Activated naive CD4-positive, alpha-beta T cell treated with anti-CD3 and anti-CD28 coated beads, Interleukin-2, amount 50 U/mL, for 72 hours (primary cell): Measurements from ENCODE around the gene STXBP5. TPM values are rescaled to one million over a fixed set of nuclear protein-coding genes. Genes with fewer than 3 reads are reported as not detected.

ENCODE experiments used
- ATAC-seq, 2 donors: fragments of 150-1000 bp; cut with Tn5 transposase; 2 replicates each; pipeline ENCODE4 v1.10.0; 2021; ENCODE audit warnings: mild to moderate bottlenecking in 2 of 2, moderate library complexity in 2 of 2
- DNase-seq, 2 donors: peaks; one replicate each; pipeline ENCODE4 v3.0.0; 2021 to 2022; ENCODE audit warnings: low spot score in 2 of 2
- H3K27ac Mint-ChIP-seq, 2 donors: one replicate each; pipeline ENCODE4 v1.8.0; 2022; ENCODE audit warnings: mild to moderate bottlenecking in 2 of 2, mixed read lengths in 2 of 2
- H3K36me3 Mint-ChIP-seq, 2 donors: one replicate each; pipeline ENCODE4 v1.8.0; 2022; ENCODE audit warnings: mixed read lengths in 2 of 2
- H3K9me3 Mint-ChIP-seq, 2 donors: one replicate each; pipeline ENCODE4 v1.8.0; 2022; ENCODE audit warnings: mixed read lengths in 2 of 2
- total RNA-seq, 2 donors: library from RNA; stranded (reverse); gene quantifications; one replicate each; pipeline ENCODE4 v1.2.3, GENCODE V29; 2022

STXBP5 gene
- total RNA-seq, 2 donors from 2014 or later, result 5.7 to 17.7 TPM

DNA sequence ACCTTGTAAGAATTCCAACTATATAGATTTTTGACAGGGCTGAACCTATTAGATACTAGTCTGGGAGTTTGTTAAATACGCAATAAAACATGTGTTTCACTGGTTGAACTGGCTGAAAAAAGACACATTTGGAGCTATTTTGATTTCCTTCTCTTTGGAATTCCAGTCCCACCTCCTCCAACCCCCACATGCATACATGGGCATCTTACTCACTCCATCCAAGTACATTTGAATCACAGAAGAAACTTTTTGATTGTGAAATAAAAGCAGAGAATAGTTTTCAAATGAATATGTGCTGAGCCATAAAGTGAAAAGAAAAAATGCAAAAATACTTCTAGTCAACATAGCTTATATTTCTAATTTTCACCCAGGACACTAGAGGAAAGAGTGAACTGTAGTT lies 33.9 kb upstream of the STXBP5 start:
- H3K9me3 Mint-ChIP-seq, result peaks cover 0 to 4% of the 10 kb centered on the region in 2 donors
- no peak overlapping the region for H3K27ac Mint-ChIP-seq
- peaks cover 0 to 5% of the 10 kb centered on the region in 2 donors for H3K36me3 Mint-ChIP-seq
- DNase-seq (no peak), ATAC-seq (no peak)

- DNase-seq (no peak), ATAC-seq (no peak)
- no peak overlapping the region for H3K27ac Mint-ChIP-seq
- H3K36me3 Mint-ChIP-seq, result no peaks in the 10 kb centered on the region
- no peaks in the 10 kb centered on the region for H3K9me3 Mint-ChIP-seq
These were observed 31.1 kb upstream of the STXBP5 start for GRCh38 chr6:147173140-147173539.

DNA sequence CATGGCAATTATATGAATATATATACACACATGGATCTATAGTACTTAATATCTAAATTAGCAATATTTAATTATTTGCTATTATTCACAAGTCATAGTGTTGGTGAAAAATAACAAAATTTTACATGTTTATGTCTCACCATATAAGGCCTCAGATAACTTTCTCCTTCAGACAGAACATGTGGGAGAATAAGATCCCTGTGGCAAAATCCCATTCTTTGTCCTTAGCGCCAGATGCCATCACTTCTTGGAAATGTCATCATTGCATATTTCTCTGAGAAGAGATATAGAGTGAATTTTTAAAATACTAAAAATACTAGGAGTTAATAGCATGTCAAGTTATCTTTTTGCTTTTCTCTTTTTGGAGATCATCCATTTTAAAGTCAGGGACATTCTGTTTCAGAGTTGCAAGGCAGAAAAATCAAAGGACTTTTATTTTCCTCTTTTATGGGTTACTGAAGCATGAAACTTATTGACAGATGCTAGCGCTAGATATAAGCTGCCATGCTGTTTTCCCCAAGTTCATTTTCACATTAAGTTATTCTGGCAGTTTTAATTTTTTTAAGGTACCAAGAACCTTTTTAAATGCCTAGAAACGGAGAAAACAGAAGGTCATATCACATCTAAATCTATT lies 30.4 kb upstream of the STXBP5 start:
- DNase-seq, result no peak
- ATAC-seq, result no peak
- Mint-ChIP-seq H3K27ac (no peak overlapping the region), H3K36me3 (no peaks in the 10 kb centered on the region), H3K9me3 (no peaks in the 10 kb centered on the region)

DNA sequence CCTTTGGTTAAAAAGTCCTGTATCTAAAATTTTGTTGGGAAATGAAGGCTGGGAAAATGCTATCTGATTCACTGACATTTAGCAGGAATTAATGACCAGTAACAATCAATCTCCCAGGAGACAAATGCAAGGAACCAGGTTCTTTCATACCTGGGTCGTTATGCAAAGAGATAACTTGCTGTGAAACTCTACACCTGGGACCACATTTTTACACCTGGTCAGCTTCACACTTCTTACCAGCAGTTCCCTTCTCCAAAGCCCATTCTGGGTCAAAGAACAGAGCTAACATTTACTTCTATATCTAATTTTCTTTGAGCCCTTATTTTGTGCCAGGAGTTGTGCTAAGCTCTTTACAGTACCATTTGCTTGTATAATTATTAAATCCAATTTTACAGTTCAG lies 27.4 kb upstream of the STXBP5 start:
- no peak for DNase-seq
- Mint-ChIP-seq H3K36me3 (no peaks in the 10 kb centered on the region), H3K9me3 (no peaks in the 10 kb centered on the region), H3K27ac (no peak overlapping the region)
- ATAC-seq, result no peak

DNA sequence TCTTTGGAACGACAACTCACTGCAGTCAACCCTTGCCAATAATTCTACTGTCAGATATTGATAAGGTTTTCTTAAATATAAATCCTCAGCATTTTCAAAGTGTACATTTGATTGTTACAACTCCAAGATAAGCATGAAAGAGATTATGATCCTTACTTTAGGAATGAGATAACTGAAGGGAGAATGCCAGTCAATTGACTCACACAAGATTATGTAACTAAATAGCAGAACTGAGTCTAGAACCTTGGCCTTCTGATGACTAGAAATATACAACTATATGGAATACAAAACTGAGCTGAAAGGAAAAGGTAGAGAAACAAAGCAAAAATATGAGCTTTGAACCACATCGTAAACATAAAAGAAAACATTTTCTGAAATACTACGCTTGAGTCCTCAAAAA lies 26.9 kb upstream of the STXBP5 start:
- H3K27ac Mint-ChIP-seq, result no peak overlapping the region
- H3K9me3 Mint-ChIP-seq, result no peaks in the 10 kb centered on the region
- H3K36me3 Mint-ChIP-seq, result no peaks in the 10 kb centered on the region
- DNase-seq (no peak), ATAC-seq (no peak)

- no peak for ATAC-seq
- Mint-ChIP-seq H3K36me3 (no peaks in the 10 kb centered on the region), H3K9me3 (no peaks in the 10 kb centered on the region), H3K27ac (no peak overlapping the region)
- DNase-seq, result no peak
These were observed 25.9 kb upstream of the STXBP5 start for GRCh38 chr6:147178355-147178754.

DNA sequence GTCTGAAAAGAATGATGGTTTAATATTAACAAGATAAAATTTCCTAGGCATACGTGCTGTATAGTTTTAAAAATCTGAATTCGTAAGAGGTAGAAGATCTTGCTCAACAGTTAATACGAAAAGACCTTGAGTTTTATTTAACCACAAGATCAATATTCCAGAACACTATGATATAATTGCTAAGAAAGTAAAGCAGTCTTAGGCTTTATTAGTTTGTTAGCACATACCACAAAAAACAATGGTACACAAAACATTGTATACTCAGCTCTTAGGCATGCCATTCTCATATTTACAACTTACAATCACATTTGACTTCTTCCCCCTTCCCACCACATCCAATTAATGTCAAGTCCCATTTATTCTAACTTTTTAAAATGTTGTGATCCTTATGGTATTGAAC lies 24.4 kb upstream of the STXBP5 start:
- no peak for DNase-seq
- Mint-ChIP-seq H3K9me3 (no peaks in the 10 kb centered on the region), H3K36me3 (no peaks in the 10 kb centered on the region), H3K27ac (no peak overlapping the region)
- no peak for ATAC-seq

DNA sequence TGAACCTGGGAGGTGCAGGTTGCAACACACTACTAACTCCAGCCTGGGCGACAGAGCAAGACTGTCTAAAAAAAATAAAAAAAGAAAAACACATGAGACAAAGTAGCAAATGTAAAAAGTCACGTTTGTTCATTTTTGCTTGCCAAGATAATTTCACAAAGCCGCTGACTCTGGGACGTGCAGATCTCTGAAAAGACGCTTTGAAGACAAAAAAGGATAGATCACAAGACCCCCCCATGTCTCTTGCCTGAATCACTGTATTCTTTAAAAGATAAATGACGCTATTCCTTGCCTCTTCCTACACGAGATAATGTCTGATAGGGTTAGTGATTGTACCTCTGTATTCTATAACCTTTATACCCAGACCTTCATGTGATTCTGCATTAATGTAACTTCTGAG lies 23.3 kb upstream of the STXBP5 start:
- DNase-seq (no peak), ATAC-seq (no peak)
- Mint-ChIP-seq H3K36me3 (peaks cover 8% of the 10 kb centered on the region in 2 donors), H3K27ac (no peak overlapping the region), H3K9me3 (peaks cover 0 to 4% of the 10 kb centered on the region in 2 donors)

DNA sequence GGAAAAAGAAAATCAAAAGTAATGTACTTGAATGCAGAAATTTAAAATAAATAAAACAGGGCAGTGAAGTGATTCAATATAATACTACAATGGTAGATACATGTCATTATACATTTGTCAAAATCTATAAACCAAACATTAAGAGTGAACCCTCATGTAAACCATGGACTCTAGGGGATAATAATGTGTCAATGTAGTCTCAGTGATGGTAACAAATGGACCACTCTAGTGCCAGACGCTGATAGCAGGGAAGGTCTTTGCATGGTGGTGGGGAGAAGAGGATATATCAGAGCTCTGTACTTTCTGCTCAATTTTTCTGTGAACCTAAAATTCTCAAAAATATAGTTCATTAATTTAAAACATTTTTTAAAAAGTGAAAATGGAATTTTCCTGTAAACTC lies 19.8 kb upstream of the STXBP5 start:
- Mint-ChIP-seq H3K36me3 (peaks cover 8 to 12% of the 10 kb centered on the region in 2 donors), H3K27ac (no peak overlapping the region), H3K9me3 (peaks cover 0 to 4% of the 10 kb centered on the region in 2 donors)
- ATAC-seq, result no peak
- DNase-seq, result no peak

DNA sequence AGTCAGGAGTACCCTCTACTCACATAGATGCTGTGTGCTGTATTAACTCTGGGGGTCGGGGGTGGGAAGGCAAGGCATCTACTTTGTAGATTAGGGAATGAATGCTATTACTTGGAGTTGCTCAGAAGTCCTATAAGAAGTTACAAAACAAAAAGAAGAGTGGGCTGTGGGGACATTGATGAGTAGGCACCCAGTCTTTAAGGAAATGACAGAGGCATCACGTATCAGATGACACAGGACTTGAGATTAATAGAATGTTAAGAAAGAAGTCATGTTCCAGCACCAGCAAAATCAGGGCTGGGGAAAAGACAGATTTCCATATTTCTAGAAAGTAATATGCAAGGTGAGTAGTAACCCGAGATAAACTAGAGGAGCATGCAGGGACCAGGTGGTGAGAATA lies 19.0 kb upstream of the STXBP5 start:
- no peak for DNase-seq
- H3K27ac Mint-ChIP-seq, result no peak overlapping the region
- peaks cover 0 to 4% of the 10 kb centered on the region in 2 donors for H3K9me3 Mint-ChIP-seq

GRCh38 chr6:147190556-147190955 lies 13.7 kb upstream of the STXBP5 start:
- Mint-ChIP-seq H3K36me3 (peaks cover 3 to 7% of the 10 kb centered on the region in 2 donors), H3K27ac (no peak overlapping the region), H3K9me3 (no peaks in the 10 kb centered on the region)
- DNase-seq (no peak), ATAC-seq (no peak)

More for the DNA sequence above, 19.0 kb upstream of the STXBP5 start:
- H3K36me3 Mint-ChIP-seq, result peaks cover 8 to 12% of the 10 kb centered on the region in 2 donors
- ATAC-seq, result no peak

GRCh38 chr6:147192278-147192911 lies 11.8 kb upstream of the STXBP5 start:
- ATAC-seq, result no peak
- no peaks in the 10 kb centered on the region for H3K9me3 Mint-ChIP-seq

DNA sequence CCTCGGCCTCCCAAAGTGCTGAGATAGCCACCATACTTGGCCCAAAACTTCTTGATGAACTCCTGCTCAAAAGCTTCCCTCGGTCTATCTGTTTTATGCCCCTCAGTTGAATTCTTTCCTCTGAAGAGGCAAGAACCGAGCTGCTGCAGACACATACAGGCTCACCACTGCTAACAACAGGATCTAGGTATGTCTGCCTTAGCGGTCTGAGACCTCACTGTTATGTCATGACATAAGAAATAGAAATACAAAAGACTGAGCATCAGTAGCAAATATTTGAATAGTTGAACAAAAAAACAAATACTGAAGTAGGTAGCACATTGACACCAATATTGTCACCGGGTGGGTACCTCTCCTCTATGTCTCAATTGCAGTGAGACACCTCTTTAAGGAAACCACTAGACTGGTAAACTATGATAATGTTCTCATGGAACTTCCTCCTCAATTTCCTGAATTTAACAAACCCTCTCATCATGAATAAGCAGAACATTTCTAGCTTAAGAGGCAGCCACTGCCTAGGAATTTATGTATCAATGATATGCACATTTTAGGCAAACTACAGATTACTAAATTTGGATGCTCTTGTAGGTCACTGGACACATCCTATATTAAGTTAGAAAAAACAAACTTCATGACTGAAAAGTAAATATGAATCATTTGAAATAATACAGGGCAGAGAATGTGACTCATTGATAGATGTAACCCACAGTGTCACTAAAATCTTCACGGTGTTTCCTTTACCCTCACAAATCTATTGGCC lies 9.4 kb upstream of the STXBP5 start:
- ATAC-seq, result peak; percentile 83 to 89

More at GRCh38 chr6:147192278-147192911, 11.8 kb upstream of the STXBP5 start:
- DNase-seq, result no peak
- peaks cover 3 to 7% of the 10 kb centered on the region in 2 donors for H3K36me3 Mint-ChIP-seq
- H3K27ac Mint-ChIP-seq, result no peak overlapping the region

DNA sequence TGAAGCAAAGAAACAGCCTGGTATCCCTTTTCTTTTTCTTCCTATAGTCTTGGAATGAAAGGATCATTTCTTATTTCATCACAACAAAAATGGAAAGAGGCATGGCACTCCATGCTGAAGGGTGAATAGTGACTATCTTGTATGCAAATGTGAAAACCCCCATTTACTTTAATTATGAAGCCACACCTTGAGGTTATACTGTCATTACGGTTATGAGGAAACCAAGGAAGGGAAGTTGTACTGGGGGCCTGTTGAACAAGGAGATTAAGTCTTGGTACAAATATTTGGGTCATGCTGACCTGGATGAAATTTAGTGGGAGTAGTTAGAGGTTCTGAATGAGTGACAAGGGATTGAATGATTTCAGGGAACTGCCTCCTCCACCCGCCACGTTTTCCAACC lies 8.7 kb upstream of the STXBP5 start:
- Mint-ChIP-seq H3K36me3 (peaks cover 0 to 13% of the 10 kb centered on the region in 2 donors), H3K9me3 (no peaks in the 10 kb centered on the region), H3K27ac (peak overlapping the region; percentile 71 to 73)
- ATAC-seq (peak; percentile 53 to 54), DNase-seq (no peak)

More for the DNA sequence above, 9.4 kb upstream of the STXBP5 start:
- peak overlapping the region; percentile 71 to 73 for H3K27ac Mint-ChIP-seq
- no peak for DNase-seq
- H3K9me3 Mint-ChIP-seq, result no peaks in the 10 kb centered on the region
- peaks cover 0 to 13% of the 10 kb centered on the region in 2 donors for H3K36me3 Mint-ChIP-seq

DNA sequence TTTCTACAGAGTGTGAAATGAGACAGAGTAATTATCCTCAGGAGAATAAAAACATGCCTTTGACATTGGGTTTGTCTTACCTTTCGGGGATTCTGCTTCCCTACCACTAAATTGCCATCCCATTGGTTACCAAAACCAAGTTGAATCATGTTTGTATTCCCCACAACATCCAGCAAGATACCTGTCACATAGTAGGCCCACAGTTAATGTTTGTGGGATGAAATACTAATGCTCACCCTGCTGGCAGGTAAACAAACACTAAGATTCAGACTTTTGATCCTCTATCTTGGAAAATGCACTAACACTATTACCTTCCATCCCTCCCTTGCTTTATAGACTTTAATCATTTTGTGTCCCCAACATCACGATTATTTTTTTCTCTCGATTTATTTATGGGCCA lies 8.2 kb upstream of the STXBP5 start:
- no peak for DNase-seq
- ATAC-seq, result no peak
- Mint-ChIP-seq H3K27ac (peak overlapping the region; percentile 71 to 73), H3K36me3 (peaks cover 0 to 13% of the 10 kb centered on the region in 2 donors), H3K9me3 (no peaks in the 10 kb centered on the region)

DNA sequence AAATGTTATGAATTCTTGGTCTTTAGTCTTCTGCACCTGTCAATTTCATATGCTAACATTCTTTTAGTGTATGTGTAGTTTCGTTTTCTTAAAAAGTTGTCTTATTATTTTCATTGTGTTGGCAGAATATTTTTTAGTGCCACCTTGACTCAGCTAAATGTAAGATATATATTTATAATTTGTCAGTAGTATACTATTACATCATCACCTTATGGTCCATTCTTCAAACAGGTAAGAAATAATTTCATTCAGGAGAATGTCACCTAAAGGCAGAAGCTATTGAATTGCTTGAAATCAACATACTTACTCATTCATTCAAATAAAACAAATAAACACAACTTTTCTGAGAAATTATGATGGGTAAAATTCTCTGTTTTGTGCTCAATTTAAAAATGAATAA lies 3.5 kb upstream of the STXBP5 start:
- H3K27ac Mint-ChIP-seq, result no peak overlapping the region
- DNase-seq, result no peak
- peaks cover 19 to 20% of the 10 kb centered on the region in 2 donors for H3K36me3 Mint-ChIP-seq
- ATAC-seq, result no peak
- H3K9me3 Mint-ChIP-seq, result no peaks in the 10 kb centered on the region

GRCh38 chr6:147201885-147202515 lies 2.2 kb upstream of the STXBP5 start:
- Mint-ChIP-seq H3K27ac (peak overlapping the region; percentile 86 to 94), H3K36me3 (peaks cover 12 to 20% of the 10 kb centered on the region in 2 donors), H3K9me3 (no peaks in the 10 kb centered on the region)
- ATAC-seq (peak in 1 of 2 donors; percentile 46), DNase-seq (no peak)
